ENCODE results near the gene DEDD.

The DEDD gene

GRCh38 chr1:161072751-161073449 is 59.6 kb downstream of the DEDD start:
- no peak for DNase-seq

DNA sequence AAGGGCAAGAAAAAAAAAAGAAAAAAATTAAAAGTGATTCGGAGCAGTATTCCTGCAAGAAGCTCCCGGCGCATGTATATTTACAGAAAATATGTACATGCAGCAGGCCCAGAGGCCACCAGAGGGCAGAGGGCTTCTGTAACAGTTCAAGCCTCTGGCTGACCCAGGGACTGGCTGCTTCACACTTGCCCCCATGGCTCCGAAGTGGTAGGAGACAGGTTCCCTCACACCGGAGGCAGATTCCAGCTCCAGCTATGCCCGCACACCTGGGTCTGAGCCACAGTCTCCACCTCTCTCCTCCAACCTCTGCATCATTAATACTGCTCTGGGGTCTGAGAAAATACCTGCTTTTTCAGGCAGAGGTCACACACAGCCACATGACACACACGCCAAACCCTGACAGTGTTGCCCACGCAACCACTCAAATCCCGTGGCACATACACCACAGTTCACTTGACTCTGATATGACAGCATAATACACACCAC is 60.5 kb downstream of the DEDD start:
- peak; percentile 42 for DNase-seq

Measured in fibroblast of skin of back (primary cell).